NOMO-1 treated with DMSO at 0.1 percent for 48 hours (cell line): ENCODE measurements around the gene MRPS17.
"Not testable (repeated sequence)": the region's sequence is repeated elsewhere in the genome, so short reads cannot be mapped to it uniquely, and the experiment has no call there.

Experiments used
- DNase-seq: peaks from one replicate; lab custom pipeline; 2025; ENCODE audit not compliant: unreplicated experiment; lab: John Stamatoyannopoulos, UW

The MRPS17 gene

GRCh38 chr7:55951637-55952351 is at the start of gene MRPS17:
MRPS17 (plus strand) TSS chr7:55951877; CDS start chr7:55953196, 1,319 bp downstream.
- DNase-seq: peak; percentile 84

DNA sequence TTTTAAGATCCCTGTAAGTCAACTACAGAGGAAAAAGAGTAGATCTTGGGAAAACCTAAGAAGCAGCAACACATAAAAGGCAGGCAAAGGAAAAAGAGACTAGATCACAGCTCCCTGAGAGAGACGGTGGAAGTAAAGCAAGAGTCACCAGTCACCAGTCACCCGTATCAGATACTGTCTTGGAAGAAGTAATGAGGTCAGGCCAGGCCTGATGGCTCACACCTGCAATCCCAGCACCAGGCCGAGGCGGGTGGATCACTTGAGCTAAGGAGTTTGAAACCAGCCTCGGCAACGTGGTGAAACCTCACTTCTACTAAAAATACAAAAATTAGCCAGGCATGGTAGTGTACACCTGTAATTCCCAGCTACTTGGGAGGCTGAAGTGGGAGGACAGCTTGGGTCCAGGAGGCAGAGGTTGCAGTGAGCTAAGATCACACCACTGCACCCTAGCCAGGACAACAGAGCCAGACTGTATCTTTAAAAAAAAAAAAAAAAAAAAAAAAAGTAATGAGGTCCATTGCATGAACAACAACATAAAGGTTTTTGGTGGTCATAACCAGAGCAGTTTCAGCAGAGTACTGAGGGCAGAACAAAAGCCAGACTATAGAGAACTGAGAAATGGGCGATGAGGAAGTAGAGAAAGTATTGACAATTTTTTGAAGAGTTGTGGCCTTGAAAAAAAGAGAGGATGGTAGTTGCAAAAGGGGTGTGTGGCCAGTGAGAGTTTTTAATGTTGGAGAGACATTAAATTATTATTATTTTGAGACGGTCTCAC is 47.5 kb upstream of the MRPS17 start:
- DNase-seq: peak; percentile 2

- no peak for DNase-seq
These were observed 38.9 kb upstream of the MRPS17 start for GRCh38 chr7:55912748-55913158.

- no peak for DNase-seq
These were observed 33.9 kb upstream of the MRPS17 start for GRCh38 chr7:55917771-55918170.

DNA sequence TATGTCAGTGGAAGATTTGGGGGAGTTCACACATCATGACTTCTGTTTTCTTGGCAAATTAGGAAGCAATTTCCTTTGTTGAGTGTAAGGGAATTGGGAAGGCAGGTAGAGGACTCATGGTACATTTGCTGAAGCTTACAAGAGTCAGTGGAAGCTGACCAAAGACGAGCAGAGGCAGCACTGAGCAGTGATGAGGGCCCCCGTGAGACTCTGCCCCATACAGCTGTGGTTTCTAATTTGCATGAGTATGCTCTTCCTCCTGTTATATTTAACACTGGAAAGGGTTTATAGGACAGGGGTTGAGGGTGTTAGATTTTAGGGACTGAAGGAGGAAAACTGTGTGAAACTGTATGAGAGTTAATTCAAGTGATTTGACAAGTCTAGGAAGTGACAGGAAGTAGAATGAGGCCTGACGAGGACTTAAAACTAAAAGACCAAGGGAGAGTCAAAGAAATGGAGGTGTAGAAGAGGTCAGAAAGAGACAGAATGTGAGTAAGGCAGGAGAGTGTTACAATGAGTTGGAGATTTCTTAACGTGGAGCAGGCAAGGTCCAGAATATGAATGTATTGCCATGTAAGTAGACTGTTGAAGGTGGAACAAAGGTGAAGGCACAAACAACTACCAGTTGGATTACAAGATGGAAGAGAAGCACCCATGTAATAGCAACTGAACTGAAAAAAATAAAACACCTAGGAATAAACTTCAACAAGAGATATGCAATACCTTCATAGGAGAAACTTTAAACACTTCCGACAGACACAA is 23.5 kb upstream of the MRPS17 start:
- no peak for DNase-seq

- no peak for DNase-seq
These were observed 20.1 kb upstream of the MRPS17 start for GRCh38 chr7:55931421-55932151.

DNA sequence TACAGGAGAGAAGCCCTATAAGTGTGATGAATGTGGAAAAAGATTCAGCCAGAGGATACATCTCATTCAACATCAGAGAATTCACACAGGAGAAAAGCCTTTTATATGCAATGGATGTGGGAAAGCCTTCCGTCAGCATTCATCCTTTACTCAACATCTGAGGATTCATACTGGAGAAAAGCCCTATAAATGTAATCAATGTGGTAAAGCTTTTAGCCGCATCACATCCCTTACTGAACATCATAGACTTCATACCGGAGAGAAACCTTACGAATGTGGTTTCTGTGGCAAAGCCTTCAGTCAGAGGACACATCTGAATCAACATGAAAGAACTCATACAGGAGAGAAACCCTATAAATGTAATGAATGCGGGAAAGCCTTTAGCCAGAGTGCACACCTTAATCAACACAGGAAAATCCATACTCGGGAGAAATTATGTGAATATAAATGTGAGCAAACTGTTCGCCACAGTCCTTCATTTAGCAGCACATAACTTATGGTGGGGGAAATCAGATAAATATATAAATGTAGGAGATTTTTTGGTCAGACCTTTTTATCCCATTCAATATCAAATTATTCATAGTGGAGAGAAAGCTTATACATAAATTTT is 12.1 kb upstream of the MRPS17 start:
- DNase-seq: no peak

- DNase-seq: no peak
These were observed 5.1 kb upstream of the MRPS17 start for GRCh38 chr7:55946545-55946944.

- DNase-seq: not testable (repeated sequence)
These were observed 635 bp downstream of the MRPS17 start for GRCh38 chr7:55952352-55952671.

DNA sequence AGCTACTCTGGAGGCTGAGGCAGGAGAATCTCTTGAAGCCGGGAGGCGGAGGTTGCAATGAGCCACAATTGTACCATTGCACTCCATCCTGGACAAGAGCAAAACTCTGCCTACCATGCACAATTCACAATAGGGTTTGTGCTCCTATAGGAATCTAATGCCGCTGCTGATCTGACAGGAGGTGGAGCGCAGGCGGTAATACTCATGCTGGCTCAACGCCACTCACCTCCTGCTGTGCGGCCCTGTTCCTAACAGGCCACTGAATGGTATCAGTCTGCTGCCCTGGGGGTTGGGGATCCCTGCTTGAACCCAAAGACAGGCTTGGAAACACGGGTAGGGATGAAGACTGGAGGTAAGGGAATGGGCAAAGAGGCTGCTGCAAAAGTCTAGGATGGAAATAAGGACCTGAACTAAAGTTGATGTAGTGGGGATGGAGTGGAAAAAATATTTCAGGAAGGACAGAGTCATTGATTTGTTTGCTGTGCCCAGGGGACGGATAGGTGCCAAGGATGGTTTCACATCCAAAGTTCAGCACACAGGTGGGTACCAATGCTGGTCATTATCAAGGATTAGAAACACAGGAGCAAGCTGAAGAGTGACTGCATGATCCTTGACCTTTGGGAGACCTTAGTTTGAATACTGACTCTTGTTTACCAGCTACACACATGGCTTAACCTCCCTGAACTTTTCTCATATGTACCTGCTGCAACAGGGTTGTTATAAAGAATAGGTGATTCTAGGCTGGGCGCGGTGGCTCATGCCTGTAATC is 2.2 kb downstream of the MRPS17 start:
- no peak for DNase-seq

DNA sequence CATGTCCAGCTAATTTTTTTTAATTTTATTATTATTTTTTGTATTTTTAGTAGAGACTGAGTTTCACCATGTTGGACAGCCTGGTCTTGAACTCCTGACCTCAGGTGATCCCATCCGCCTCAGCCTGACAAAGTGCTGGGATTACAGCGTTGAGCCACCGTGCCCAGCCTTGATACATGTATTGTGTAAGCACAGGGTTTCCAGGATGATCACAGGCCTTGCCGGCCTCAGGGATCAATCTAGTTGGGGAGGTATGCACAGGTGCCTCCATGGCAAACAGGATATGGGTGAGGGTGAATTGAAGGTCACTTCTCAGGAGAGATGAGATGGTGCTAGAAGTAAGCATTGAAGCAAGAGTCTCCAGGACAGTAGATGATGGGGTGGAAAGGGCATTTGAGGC is 5.5 kb downstream of the MRPS17 start:
- DNase-seq: no peak

DNA sequence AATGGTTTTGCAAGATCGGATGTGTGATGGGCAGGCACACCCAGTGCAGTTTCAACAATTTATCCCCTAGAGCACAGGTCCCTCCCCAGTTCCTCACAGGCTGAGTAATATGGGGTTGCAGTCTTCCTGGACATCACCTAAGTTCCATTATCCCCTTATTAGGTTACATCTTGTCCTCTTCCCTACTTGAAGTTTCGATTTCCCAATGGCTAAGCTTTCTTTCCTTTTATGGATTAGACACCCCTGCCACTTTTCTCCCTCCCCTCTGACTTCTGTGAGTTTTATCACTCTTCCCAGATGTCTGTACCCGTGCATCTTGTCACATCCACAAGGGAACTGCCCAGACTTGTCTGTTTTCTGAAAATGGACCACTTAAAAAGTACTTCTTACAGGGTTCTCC is 10.3 kb downstream of the MRPS17 start:
- DNase-seq: no peak

DNA sequence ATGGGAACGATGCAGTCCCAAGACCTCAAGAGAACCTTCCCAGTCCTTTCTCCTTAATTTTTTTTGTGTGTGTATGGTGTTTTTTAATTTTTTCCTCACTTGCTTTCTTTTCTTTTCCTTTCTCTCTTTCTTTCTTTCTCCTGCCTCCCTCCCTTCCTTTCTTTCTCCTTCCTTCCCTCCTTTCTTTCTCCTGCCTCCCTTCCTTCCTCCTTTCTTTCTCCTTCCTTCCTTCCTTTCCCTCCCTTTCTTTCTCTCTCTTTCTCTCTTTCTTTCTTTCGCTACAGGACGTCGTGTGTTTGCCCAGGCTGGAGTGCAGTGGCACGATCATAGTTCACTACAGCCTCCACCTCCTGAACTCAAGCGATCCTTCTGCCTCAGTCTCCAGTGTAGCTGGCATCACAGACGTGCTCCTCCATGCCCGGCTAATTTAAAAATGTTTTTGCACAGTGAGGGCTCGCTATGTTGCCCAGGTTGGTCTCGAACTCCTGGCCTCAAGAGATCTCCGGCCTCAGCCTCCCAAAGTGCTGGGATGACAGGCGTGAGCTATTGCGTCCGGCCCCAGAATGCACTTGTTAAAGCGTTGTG is 12.0 kb downstream of the MRPS17 start:
- no peak for DNase-seq

GRCh38 chr7:55964261-55965099 is 12.8 kb downstream of the MRPS17 start, which contains the start of gene NIPSNAP2:
NIPSNAP2 (plus strand) TSS chr7:55964585; CDS start chr7:55964610, 25 bp downstream.
- peak; percentile 75 for DNase-seq

GRCh38 chr7:55965100-55965470 is 13.4 kb downstream of the MRPS17 start:
- DNase-seq: peak; percentile 75

DNA sequence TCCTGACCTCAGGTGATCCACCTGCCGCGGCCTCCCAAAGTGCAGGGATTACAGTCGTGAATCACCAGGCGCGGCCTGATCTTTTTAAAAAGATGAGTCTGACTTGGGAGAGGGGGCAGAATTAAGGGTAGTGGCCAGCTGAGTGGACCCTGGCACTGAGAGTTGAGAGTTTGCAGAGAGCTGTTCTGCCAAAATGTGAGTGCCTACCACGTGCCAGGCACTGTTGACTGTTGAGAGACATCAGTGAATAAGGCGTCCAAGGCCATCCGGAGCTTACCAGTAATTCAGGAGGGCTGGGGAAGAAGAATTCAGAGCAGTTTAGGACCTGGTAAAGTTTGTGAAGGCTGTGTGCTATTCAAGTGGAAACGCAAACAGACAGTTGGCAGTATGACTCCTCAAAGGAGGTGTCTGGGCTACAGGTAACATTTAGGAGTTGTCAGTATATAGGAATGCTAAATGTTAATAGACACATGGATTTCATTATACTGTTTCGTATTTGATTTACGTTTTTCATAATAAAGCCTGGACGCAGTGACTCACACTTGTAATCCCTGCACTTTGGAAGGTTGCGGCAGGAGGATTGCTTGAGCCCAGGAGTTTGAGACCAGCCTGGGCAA is 14.2 kb downstream of the MRPS17 start:
- DNase-seq: no peak

DNA sequence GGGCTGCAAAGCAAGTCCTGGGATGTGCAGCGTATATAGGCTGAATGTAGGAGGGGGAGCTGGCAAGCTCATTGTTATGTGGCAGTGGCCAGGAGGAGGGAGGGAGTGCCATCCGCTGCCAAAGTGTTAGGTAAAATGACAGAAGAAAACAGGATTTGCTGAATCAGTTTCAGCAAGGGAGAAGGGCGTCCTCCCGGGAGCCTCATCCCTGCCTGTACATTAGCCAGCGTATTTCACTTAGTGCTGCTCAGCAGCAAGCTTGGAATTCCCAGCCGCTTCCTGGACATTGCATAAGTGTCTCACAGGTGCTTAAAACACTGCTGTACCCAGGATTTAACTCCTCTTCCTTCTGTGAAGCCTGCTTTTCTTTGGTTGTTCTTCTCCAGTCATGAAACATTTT is 15.2 kb downstream of the MRPS17 start:
- no peak for DNase-seq

- DNase-seq: no peak
These were observed 17.7 kb downstream of the MRPS17 start for GRCh38 chr7:55969391-55969790.
